ENCODE data around the gene BDH2. TPM values are rescaled to one million over a fixed set of nuclear protein-coding genes. Genes with fewer than 3 reads are reported as not detected.
A peak's percentile ranks its signal among the peaks of the same experiment; 100 is the strongest.

BDH2 gene
- total RNA-seq, 2 donors from 2014 or later, result 25.4 to 40.2 TPM

DNA sequence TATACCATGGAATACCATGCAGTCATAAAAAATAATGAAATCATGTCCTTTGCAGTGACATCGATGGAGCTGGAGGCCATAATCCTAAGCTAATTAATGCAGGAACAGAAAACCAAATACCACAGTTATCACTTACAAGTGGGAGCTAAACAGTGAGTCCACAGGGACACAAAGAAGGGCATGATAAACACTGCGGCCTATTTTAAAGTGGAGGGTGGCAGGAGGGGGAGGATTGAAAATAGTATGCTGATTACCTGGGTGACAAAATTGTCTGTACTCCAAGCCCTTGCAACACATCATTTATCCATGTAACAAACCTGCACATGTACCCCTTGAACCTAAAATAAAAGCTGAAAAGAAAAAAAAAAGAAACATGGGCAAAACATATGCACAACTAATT is 63.5 kb downstream of the BDH2 start:
- intact Hi-C loops (cut with DNase I), result no loop called here
- ATAC-seq (no peak), DNase-seq (no peak)
- 87 to 97% methylated on average over 2 of the region's 2 CpGs for WGBS, 2 donors
- Histone ChIP-seq H3K4me3 (no peak overlapping the region), H3K9me3 (no peaks in the 10 kb centered on the region), H3K27ac (no peak overlapping the region), H3K36me3 (replicated peaks in 1 of 2; ENCODE audit: insufficient read depth in 1 of 2, low read depth in 2 of 2) (no peaks in the 10 kb centered on the region), H3K27me3 (no peaks in the 10 kb centered on the region), H3K4me1 (no peaks in the 10 kb centered on the region)
- no peak for TF ChIP-seq POLR2A (IDR thresholded peaks at IDR 0.05)
- TF ChIP-seq, protein P1, sequence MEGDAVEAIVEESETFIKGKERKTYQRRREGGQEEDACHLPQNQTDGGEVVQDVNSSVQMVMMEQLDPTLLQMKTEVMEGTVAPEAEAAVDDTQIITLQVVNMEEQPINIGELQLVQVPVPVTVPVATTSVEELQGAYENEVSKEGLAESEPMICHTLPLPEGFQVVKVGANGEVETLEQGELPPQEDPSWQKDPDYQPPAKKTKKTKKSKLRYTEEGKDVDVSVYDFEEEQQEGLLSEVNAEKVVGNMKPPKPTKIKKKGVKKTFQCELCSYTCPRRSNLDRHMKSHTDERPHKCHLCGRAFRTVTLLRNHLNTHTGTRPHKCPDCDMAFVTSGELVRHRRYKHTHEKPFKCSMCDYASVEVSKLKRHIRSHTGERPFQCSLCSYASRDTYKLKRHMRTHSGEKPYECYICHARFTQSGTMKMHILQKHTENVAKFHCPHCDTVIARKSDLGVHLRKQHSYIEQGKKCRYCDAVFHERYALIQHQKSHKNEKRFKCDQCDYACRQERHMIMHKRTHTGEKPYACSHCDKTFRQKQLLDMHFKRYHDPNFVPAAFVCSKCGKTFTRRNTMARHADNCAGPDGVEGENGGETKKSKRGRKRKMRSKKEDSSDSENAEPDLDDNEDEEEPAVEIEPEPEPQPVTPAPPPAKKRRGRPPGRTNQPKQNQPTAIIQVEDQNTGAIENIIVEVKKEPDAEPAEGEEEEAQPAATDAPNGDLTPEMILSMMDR (IDR thresholded peaks at IDR 0.05), result no peak

DNA sequence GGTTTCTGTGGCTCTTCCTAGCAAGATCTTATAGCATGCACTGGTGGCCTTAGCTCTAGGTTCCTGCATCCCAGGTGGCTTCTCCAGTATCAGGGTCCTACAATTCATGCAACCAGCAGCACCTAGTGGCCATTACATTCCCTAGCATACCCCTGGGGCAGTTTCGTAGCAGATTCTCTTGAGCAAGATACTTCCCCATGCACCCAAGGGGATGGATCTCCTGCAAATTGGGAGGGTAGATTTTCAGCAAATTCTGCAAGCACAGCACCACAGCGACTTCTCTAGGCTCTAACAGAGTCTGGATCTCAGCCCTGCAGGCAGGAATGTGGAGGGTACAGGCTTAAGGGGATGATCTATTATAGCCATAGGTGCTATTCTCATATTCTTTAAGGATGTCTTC is 67.1 kb downstream of the BDH2 start:
- no peaks in the 10 kb centered on the region for H3K36me3 ChIP-seq (replicated peaks in 1 of 2; ENCODE audit: insufficient read depth in 1 of 2, low read depth in 2 of 2)
- no peaks in the 10 kb centered on the region for H3K27me3 ChIP-seq
- DNase-seq (peak; percentile 30 to 64 (median 52)), ATAC-seq (peak; percentile 81)
- 39 to 40% methylated on average over 2 of the region's 2 CpGs for WGBS, 2 donors
- no peak overlapping the region for H3K27ac ChIP-seq
- intact Hi-C loops (cut with DNase I), result no loop called here
- H3K4me1 ChIP-seq, result no peaks in the 10 kb centered on the region
- no peak overlapping the region for H3K4me3 ChIP-seq
- no peak for TF ChIP-seq POLR2A (IDR thresholded peaks at IDR 0.05)
- TF ChIP-seq, protein P1 (IDR thresholded peaks at IDR 0.05), result peak; percentile 14 to 71 (median 41)
- H3K9me3 ChIP-seq, result no peaks in the 10 kb centered on the region

DNA sequence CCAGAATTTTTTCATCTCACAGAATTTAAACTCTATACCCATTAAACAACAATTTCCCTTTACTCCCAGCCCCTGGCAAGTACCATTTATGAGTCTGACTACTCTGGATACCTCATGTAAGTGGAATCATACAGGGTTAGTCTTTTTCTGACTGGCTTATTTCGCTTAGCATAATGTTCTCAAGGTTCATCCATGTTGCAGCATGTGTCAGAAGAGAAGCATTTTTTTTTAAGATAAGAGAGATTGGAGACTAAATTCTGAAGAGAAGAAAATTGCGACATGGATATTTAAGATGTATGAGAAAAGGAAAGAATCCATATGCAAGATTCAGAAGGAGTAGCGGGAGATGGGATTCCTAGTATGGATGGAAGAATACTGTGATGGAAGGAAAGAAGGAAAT is 68.8 kb downstream of the BDH2 start:
- 90 to 92% methylated on average over 3 of the region's 3 CpGs for WGBS, 2 donors
- no peak for ATAC-seq

DNA sequence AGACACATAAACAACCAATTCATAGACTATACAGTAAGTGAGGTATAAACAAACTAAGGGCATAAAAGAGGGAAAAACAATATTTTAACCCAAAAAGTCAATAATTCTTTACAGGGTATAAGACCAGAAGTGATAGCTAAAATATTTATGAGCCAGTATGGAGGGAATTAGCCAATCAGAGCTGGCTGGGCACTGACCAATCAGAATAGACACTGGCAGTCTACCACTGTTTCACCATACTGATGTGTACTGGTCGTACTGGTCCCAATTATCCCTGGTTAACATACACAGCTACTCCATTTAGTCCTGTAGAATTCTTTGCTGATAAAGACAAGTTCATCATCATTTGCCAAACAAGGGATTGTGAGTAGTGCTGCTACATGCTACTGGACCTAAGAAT is 70.3 kb downstream of the BDH2 start:
- Histone ChIP-seq H3K4me3 (no peak overlapping the region), H3K27me3 (no peaks in the 10 kb centered on the region), H3K9me3 (no peaks in the 10 kb centered on the region), H3K27ac (no peak overlapping the region), H3K4me1 (no peaks in the 10 kb centered on the region), H3K36me3 (replicated peaks in 1 of 2; ENCODE audit: insufficient read depth in 1 of 2, low read depth in 2 of 2) (no peaks in the 10 kb centered on the region)
- DNase-seq (no peak), ATAC-seq (no peak)
- TF ChIP-seq, protein P1 (IDR thresholded peaks at IDR 0.05), result no peak
- no peak for TF ChIP-seq POLR2A (IDR thresholded peaks at IDR 0.05)
- 90 to 94% methylated on average over 1 of the region's 1 CpG for WGBS, 2 donors
- intact Hi-C loops (cut with DNase I), result no loop called here

More for the DNA sequence above, 68.8 kb downstream of the BDH2 start:
- Histone ChIP-seq H3K27me3 (no peaks in the 10 kb centered on the region), H3K4me3 (no peak overlapping the region), H3K9me3 (no peaks in the 10 kb centered on the region), H3K4me1 (no peaks in the 10 kb centered on the region), H3K36me3 (replicated peaks in 1 of 2; ENCODE audit: insufficient read depth in 1 of 2, low read depth in 2 of 2) (no peaks in the 10 kb centered on the region), H3K27ac (no peak overlapping the region)
- TF ChIP-seq POLR2A (IDR thresholded peaks at IDR 0.05), result no peak
- TF ChIP-seq, protein P1 (IDR thresholded peaks at IDR 0.05), result no peak
- no peak for DNase-seq
- intact Hi-C loops (cut with DNase I), result no loop called here

Other genes with a start within 250 kb of the BDH2 start
- 10 to 100 TPM in 1 of 2 donors, 1 to 10 TPM in 1; 4.0 to 23.6 TPM for gene CISD2, start 230.8 kb downstream of the BDH2 start, total RNA-seq
- not detected for gene SLC9B1, start 80.1 kb downstream of the BDH2 start, total RNA-seq
- 10 to 100 TPM; 10.1 to 14.8 TPM for gene SLC9B2, start 23.1 kb downstream of the BDH2 start, total RNA-seq
- under 1 TPM; 0.26 to 0.33 TPM for gene CENPE, start 98.5 kb upstream of the BDH2 start, total RNA-seq